ENCODE results near the gene NTRK2.
"Not testable (repeated sequence)": the region's sequence is repeated elsewhere in the genome, so short reads cannot be mapped to it uniquely, and the experiment has no call there.

NTRK2 gene

DNA sequence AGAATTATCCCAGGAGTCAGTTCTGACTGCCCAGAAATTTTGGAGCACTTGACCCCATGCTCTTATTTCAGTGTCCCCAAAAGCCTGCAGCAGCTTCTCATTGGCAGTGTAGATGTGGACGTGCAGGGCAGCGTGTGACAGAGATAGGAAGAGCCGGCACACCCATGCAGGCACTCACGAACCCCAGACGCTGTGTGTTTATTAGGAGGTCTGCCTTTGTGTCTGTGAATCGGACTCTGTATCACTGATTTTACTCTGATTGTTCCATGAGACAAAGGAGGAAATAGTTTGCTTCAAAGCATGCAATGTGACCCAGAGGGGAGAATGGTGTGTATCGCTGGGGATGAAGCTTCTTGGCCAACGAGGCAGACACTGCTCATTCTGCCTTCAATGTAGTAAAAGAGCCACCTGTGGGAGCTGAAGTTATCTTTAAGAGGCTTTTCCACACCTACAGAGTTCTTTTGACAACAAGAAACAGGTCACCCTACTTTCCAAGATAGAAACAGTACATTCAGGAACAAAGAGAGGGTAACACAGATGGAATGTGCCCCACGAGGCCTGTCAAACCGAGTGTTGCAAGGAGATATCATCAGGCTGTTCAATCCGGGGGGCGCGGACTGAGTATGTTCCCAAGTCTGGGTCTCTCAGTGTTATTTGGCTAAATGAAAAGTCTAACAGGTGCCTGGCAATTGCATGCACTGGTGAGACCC is 224.0 kb downstream of the NTRK2 start:
- DNase-seq (ENCODE audit: low read depth) = no peak

GRCh38 chr9:84894859-84895258 is 225.3 kb downstream of the NTRK2 start:
- DNase-seq (ENCODE audit: low read depth) = no peak

DNA sequence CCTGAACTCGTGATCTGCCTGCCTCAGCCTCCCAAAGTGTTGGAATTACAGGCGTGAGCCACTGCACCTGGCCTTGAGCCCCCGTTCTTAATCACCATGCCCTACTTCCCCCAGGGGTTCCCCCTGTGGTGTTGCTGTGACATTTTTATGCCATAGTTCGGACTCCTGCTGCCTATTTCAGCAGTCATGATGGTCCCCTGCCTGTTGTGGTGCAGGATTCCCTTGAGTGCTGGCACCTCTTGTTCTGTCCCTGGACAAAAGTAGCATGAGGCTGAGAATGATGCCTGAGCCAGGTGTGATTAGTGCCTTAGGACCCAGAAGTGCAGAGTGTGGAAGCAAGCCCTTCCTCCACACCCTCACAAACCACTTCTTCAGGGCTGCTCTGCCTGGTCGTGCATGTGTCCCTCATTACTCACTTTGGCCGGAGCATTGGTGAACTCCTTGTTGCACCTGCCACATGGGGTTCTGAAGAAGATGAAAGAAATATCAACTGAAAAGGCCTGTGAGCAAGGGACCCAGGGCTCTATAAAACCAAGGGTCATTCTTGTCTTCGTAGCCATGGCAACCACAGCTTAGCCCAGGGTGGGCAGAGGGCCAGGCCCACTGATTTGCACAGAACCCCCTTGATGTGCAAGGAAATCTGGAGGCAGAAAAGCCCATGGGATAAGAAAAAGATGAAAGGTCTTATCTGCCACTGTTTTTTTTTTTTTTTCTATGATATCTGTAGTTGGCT is 228.0 kb downstream of the NTRK2 start:
- DNase-seq (ENCODE audit: low read depth) = no peak

- no peak for DNase-seq (ENCODE audit: low read depth)
These were observed 228.7 kb downstream of the NTRK2 start for GRCh38 chr9:84898188-84898587.

DNA sequence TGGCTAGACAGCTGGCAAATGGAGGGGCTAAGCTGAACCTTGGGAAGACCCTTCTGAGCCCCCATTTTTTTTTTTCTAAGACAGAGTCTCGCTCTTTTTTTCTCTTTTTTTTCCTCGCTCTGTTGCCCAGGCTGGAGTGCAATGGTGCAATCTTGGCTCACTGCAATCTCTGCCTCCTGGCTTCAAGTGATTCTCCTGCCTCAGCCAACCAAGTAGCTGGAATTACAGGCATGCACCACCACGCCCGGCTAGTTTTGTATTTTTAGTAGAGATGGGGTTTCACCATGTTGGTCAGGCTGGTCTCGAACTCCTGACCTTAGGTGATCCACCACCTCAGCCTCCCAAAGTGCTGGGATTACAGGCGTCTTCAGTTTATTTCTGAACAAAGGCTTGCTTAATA is 229.1 kb downstream of the NTRK2 start:
- not testable (repeated sequence) for DNase-seq (ENCODE audit: low read depth)

- no peak for DNase-seq (ENCODE audit: low read depth)
These were observed 229.8 kb downstream of the NTRK2 start for GRCh38 chr9:84899326-84899725.

GRCh38 chr9:84900421-84900820 is 230.9 kb downstream of the NTRK2 start:
- DNase-seq (ENCODE audit: low read depth) = no peak

GRCh38 chr9:84903963-84904362 is 234.4 kb downstream of the NTRK2 start:
- no peak for DNase-seq (ENCODE audit: low read depth)

DNA sequence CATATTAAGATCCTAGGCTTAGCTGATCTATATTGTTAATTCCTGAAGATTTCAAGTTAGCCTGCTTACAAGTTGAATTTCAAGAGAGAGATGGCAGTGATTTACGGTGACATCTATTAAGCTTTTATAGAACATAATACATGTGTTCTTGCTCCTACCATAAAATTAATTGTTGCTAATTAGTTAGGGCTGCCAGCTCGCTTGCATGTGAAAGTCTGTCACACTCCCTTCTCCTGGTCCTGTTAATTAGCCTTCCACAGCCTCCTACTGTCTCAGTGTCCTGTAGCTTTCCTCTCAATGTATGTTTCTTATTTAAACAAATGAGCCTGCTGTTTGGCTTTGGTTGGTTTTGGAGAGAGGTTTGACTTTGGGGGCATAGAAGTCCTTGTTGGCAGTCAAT is 247.2 kb downstream of the NTRK2 start:
- no peak for DNase-seq (ENCODE audit: low read depth)

DNA sequence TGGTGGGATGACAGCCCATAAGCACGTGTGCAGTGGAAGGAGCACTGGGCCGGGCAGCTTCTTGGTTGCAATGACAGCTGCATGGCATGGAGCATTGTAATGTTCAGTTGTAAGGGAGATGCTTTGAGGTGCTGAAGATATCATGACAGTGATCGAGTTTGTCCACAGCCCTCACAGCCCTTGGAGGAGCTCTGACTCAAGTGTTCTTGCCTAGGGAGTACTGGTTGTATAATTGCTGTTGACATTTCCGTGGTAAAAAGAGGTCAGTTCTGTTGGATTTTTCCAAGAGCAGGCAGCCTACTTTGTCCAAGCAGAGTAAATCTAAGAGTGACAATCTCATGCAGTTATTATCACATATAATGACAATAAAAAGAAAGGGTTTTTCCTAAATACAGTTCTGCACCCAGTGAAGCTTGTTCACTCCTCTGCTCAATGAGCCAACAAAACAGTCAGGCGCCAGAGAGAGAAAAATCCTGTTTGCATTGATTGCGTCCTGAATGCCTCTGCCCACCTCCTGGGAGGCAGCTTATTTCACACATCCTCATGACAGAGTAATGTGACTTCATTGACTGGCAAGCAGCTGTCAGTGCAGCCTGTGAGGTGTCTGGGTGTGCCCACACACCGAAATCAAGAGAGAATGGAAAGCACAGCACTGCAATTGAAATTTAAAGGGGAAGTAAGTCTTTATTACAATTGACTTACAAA is 248.0 kb downstream of the NTRK2 start:
- no peak for DNase-seq (ENCODE audit: low read depth)

- DNase-seq (ENCODE audit: low read depth) = no peak
These were observed 249.9 kb downstream of the NTRK2 start for GRCh38 chr9:84919440-84919839.

DNA sequence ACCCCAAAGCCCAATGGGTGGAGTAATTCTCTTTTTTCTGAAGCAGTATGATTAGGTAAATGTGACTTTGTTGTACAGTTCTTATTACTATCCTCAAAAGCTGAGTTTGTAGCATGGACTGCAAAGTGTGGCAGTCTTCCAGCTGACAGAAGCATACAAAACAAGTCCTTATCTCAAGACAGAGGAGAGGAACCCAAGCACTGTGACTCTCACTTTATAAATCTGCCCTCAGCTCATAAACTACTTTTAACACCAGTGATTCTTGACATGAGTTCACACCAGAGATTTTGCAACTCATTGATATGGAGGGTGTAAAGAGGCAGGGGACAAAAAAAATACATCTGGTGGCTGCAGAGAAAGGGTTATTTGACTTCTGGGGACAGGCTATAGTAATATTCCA is 251.6 kb downstream of the NTRK2 start:
- no peak for DNase-seq (ENCODE audit: low read depth)

DNA sequence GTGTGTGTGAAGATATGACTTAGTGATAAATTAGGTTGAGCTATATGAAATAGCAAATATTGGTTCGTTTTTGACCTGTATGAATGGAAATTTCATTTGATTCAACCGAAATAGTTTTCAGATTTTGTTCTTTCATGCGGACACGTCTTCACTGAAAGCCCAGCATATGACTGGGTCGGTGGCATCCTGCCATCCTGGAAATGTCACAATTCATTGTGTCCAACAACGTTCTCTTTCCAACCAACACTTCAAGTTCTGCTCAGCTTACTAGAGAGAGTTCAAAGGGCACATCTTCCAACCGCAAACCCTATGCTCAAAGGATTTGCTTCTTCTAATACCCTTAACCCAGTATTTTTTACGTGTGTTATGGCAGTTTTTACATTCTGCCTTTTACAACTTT is 252.5 kb downstream of the NTRK2 start:
- peak; percentile 11 for DNase-seq (ENCODE audit: low read depth)

DNA sequence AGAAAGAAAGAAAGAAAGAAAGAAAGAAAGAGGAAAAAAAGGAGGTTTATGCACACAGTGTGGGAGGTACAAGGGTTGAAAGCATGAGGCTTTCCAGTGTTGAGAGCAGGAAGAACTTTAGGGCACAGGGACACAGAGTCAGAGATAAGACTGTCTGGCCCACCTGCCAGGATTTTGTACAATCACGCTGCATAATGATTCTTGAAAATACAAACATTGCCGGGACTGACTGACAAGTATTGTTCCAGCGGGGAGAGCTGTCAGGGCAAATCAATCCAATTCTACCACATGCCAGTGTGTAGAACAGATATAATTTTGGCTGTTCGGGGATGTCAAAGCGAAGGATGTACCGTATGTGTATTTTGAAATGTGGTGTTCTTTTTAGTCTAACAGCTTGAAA is 254.7 kb downstream of the NTRK2 start:
- DNase-seq (ENCODE audit: low read depth) = no peak

DNA sequence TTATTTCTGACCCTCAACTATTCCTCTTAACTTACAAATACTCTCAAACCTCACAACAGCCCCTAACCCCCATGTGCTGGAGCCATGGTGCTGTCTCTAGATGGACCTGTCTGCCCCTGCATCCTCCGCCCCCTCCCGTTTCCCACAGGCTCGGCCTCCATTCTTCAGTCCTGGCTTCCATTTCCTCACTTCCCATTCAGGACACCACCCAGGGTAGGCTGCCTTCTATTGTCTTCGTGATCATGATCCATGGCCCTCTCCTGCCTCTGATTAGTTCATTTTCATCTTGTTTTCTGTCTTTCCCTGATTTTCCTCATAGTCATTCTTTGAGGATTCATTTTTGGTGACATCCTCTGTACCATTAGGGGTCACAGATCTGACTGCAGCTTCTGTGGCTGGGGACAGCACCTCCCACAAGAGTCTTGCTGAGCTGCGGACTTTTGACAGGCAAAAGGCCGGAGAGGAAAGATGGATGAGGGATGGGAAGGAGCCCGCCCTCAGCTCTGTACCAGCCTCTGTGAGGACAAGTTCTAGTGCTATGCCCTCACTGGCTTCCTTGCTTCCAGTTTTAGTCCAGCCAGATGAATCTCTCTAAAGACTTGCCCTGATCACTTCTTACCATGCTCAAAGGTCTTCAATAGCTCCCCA is 255.8 kb downstream of the NTRK2 start:
- no peak for DNase-seq (ENCODE audit: low read depth)

GRCh38 chr9:84926793-84927192 is 257.3 kb downstream of the NTRK2 start:
- no peak for DNase-seq (ENCODE audit: low read depth)

DNA sequence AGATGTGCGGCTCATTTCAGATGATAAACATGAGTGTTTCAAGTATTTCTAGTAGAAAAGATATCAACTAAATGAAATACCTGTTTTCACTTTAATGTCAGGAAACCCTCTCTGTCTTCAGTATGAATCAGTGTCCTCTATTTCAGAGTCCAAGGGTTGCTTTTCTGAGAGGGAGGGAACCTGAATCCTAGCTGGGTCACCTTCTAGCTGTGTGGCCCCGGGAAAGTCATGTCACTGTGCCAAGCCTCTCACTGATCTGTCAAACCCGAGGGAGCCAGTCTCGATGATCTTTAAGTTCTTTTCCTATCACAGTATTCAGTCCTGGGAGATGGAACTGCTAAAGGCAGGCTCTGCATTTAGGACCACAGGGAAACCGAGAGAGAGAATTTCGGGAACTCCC is 258.9 kb downstream of the NTRK2 start:
- DNase-seq (ENCODE audit: low read depth) = no peak

GRCh38 chr9:84929068-84929467 is 259.5 kb downstream of the NTRK2 start:
- DNase-seq (ENCODE audit: low read depth) = no peak

GRCh38 chr9:84932915-84933527 is 263.5 kb downstream of the NTRK2 start:
- DNase-seq (ENCODE audit: low read depth) = no peak

- no peak for DNase-seq (ENCODE audit: low read depth)
These were observed 266.1 kb downstream of the NTRK2 start for GRCh38 chr9:84935528-84936117.

GRCh38 chr9:84937180-84937579 is 267.7 kb downstream of the NTRK2 start:
- DNase-seq (ENCODE audit: low read depth) = no peak

GRCh38 chr9:84937581-84937980 is 268.1 kb downstream of the NTRK2 start:
- DNase-seq (ENCODE audit: low read depth) = no peak

Data from fibroblast of gingiva (primary cell).